H9 (cell line): Measurements from ENCODE around the gene DRD1. TPM values are rescaled to one million over a fixed set of nuclear protein-coding genes. Genes with fewer than 3 reads are reported as not detected.

Experiments used
- DNase-seq: peaks from one replicate; pipeline ENCODE4 v3.0.0-alpha.2; 2017
- H2AFZ ChIP-seq: one replicate; pipeline ENCODE4 v1.6.1; 2013; ENCODE audit warnings: mild to moderate bottlenecking, low read length, control low read depth, moderate library complexity
- H2AK5ac ChIP-seq: 2 replicates; pipeline ENCODE4 v1.6.1; 2013; ENCODE audit warnings: low read length, control low read depth, mixed read lengths; ENCODE audit not compliant: insufficient read length
- H2BK120ac ChIP-seq: one replicate; pipeline ENCODE4 v1.6.1; 2013; ENCODE audit warnings: low read depth, mild to moderate bottlenecking, low read length, control low read depth, inconsistent platforms; ENCODE audit not compliant: poor library complexity, severe bottlenecking
- H2BK12ac ChIP-seq: 2 replicates; pipeline ENCODE4 v1.6.1; 2013; ENCODE audit warnings: low read length, control low read depth, mixed read lengths, low read depth; ENCODE audit not compliant: insufficient read length
- H2BK15ac ChIP-seq: 2 replicates; pipeline ENCODE4 v1.6.1; 2013; ENCODE audit warnings: low read depth, low read length, control low read depth
- H2BK20ac ChIP-seq: one replicate; pipeline ENCODE4 v1.6.1; 2013; ENCODE audit warnings: low read depth, mild to moderate bottlenecking, low read length, control low read depth, inconsistent platforms; ENCODE audit not compliant: poor library complexity, severe bottlenecking
- H2BK5ac ChIP-seq: 2 replicates; pipeline ENCODE4 v1.6.1; 2013; ENCODE audit warnings: low read length, control low read depth, mixed read lengths; ENCODE audit not compliant: insufficient read length
- H3K14ac ChIP-seq: 2 replicates; pipeline ENCODE4 v1.6.1; 2013; ENCODE audit warnings: low read length, control low read depth; ENCODE audit not compliant: insufficient read depth
- H3K18ac ChIP-seq: 2 replicates; pipeline ENCODE4 v1.6.1; 2013; ENCODE audit warnings: low read depth, mild to moderate bottlenecking, mixed read lengths, low read length, control low read depth; ENCODE audit not compliant: insufficient read length
- H3K23ac ChIP-seq: 2 replicates; pipeline ENCODE4 v1.6.1; 2013; ENCODE audit warnings: low read length, control low read depth, mixed read lengths, low read depth; ENCODE audit not compliant: insufficient read length
- H3K23me2 ChIP-seq: 2 replicates; pipeline ENCODE4 v1.6.1; 2013; ENCODE audit warnings: low read depth, mild to moderate bottlenecking, mixed read lengths, low read length, control low read depth; ENCODE audit not compliant: insufficient read length, poor library complexity, severe bottlenecking
- H3K27ac ChIP-seq: 2 replicates; pipeline ENCODE4 v1.5.1; 2013; ENCODE audit warnings: low read length, control low read depth, mixed read lengths, low read depth; ENCODE audit not compliant: insufficient read length
- H3K27me3 ChIP-seq: 2 replicates; pipeline ENCODE4 v1.6.1; 2013; ENCODE audit warnings: low read length, control low read depth, inconsistent platforms; ENCODE audit not compliant: insufficient read depth
- H3K4ac ChIP-seq: 2 replicates; pipeline ENCODE4 v1.6.1; 2013; ENCODE audit warnings: low read depth, mild to moderate bottlenecking, control low read depth, inconsistent platforms, low read length, moderate library complexity
- H3K4me1 ChIP-seq: 2 replicates; pipeline ENCODE4 v1.6.1; 2013; ENCODE audit warnings: low read length, control low read depth, inconsistent platforms; ENCODE audit not compliant: insufficient read depth
- H3K4me2 ChIP-seq: 2 replicates; pipeline ENCODE4 v1.6.1; 2013; ENCODE audit warnings: low read length, control low read depth, mixed read lengths; ENCODE audit not compliant: insufficient read length, insufficient read depth
- H3K56ac ChIP-seq: 2 replicates; pipeline ENCODE4 v1.6.1; 2013; ENCODE audit warnings: low read depth, mild to moderate bottlenecking, mixed read lengths, low read length, control low read depth; ENCODE audit not compliant: insufficient read length
- H3K79me1 ChIP-seq: 2 replicates; pipeline ENCODE4 v1.6.1; 2013; ENCODE audit warnings: low read depth, mild to moderate bottlenecking, moderate library complexity, low read length, control low read depth, inconsistent platforms; ENCODE audit not compliant: insufficient read depth, poor library complexity, severe bottlenecking
- H3K79me2 ChIP-seq: 2 replicates; pipeline ENCODE4 v1.6.1; 2013; ENCODE audit warnings: low read length, control low read depth, inconsistent platforms; ENCODE audit not compliant: insufficient read depth
- H3K9ac ChIP-seq: 2 replicates; pipeline ENCODE4 v1.6.1; 2013; ENCODE audit warnings: low read length, control low read depth, mixed read lengths; ENCODE audit not compliant: insufficient read length; ENCODE audit errors: extremely low read depth
- H3K9me3 ChIP-seq: one replicate; pipeline ENCODE4 v1.6.1; 2013; ENCODE audit warnings: low read depth, low read length, inconsistent platforms; ENCODE audit not compliant: control insufficient read depth
- H3T11ph ChIP-seq: one replicate; pipeline ENCODE4 v1.6.1; 2013; ENCODE audit warnings: mild to moderate bottlenecking, low read length, control low read depth, inconsistent platforms
- H4K20me1 ChIP-seq: one replicate; pipeline ENCODE4 v1.6.1; 2013; ENCODE audit not compliant: control insufficient read depth, insufficient read length, insufficient read depth
- H4K5ac ChIP-seq: 2 replicates; pipeline ENCODE4 v1.6.1; 2013; ENCODE audit warnings: low read depth, mild to moderate bottlenecking, mixed read lengths, low read length, control low read depth; ENCODE audit not compliant: insufficient read length
- H4K8ac ChIP-seq: replicated peaks from 2 replicates; pipeline ENCODE4 v1.6.1; 2013; ENCODE audit warnings: low read length, control low read depth, mixed read lengths, low read depth; ENCODE audit not compliant: insufficient read length
- H4K91ac ChIP-seq: 2 replicates; pipeline ENCODE4 v1.6.1; 2013; ENCODE audit warnings: low read depth, mild to moderate bottlenecking, moderate library complexity, mixed read lengths, low read length, control low read depth; ENCODE audit not compliant: insufficient read length
- H3K27ac Mint-ChIP-seq, 3 experiments: 2 replicates in 2 of 3; 3 replicates in 1 of 3; pipeline ENCODE4 v1.8.0; 2020 to 2021; ENCODE audit warnings: mixed read lengths in 3 of 3, mild to moderate bottlenecking in 1 of 3, moderate library complexity in 1 of 3
- H3K27me3 Mint-ChIP-seq: 2 replicates; pipeline ENCODE4 v1.8.0; 2021; ENCODE audit warnings: low read depth, mild to moderate bottlenecking, moderate library complexity, mixed read lengths
- H3K36me3 Mint-ChIP-seq, 3 experiments: 2 replicates in 2 of 3; 3 replicates in 1 of 3; pipeline ENCODE4 v1.8.0; 2020 to 2021; ENCODE audit warnings: low read depth in 3 of 3, mixed read lengths in 3 of 3; ENCODE audit not compliant: insufficient read depth in 1 of 3
- H3K4me1 Mint-ChIP-seq, 2 experiments: 2 replicates each; pipeline ENCODE4 v1.8.0; 2020; ENCODE audit warnings: mixed read lengths in 2 of 2
- H3K4me3 Mint-ChIP-seq, 2 experiments: 2 replicates in 1 of 2; 3 replicates in 1 of 2; pipeline ENCODE4 v1.8.0; 2020 to 2021; ENCODE audit warnings: mild to moderate bottlenecking in 2 of 2, mixed read lengths in 2 of 2, moderate library complexity in 1 of 2
- H3K9me3 Mint-ChIP-seq, 2 experiments: 2 replicates in 1 of 2; 3 replicates in 1 of 2; pipeline ENCODE4 v1.8.0; 2020; ENCODE audit warnings: mild to moderate bottlenecking in 2 of 2, mixed read lengths in 2 of 2, moderate library complexity in 1 of 2
- CTCF ChIP-seq: fragments of 200-600 bp; sonication (generic); conservative IDR thresholded peaks from 3 replicates; pipeline ENCODE4 v1.8.0; 2021; ENCODE audit warnings: antibody characterized with exemption, mild to moderate bottlenecking
- WGBS: extraction: QIAGEN DNeasy Blood & Tissue Kit; methylation state at CpG from one replicate; pipeline ENCODE4 v1.1.7; 2013; ENCODE audit warnings: missing lambda C conversion rate, low lambda C conversion rate, mixed read lengths; ENCODE audit not compliant: insufficient read length; ENCODE audit errors: extremely low coverage; 5-methylcytosine and 5-hydroxymethylcytosine counted together
- total RNA-seq: library from RNA; stranded (reverse); gene quantifications from 2 replicates; pipeline ENCODE4 v1.2.1, GENCODE V29; 2021

The DRD1 gene
- total RNA-seq, 1 experiment from 2014 or later: not detected

DNA sequence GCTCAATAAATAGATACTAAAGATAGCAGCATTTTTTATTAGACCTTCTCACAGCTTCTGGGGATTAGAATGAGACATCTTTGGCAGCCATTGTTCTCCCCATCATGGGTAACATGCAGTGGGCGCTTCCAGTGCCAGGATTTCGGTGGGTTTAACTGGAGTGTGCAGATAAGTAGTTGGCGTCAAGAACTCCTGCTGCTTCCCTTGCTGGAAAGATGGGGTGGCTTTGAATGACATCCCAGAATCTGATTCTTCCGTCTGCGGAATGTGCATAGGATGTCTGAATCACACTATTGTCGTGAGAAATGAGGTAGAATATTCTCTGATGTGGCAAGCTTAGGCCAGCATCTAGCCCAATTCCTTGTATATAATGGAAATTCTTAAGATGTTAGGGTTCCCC lies 41.6 kb upstream of the DRD1 start:
- Histone ChIP-seq H4K20me1 (no peaks in the 10 kb centered on the region), H3K56ac (no peak overlapping the region), H3K79me1 (peaks cover 4% of the 10 kb centered on the region)

More for the DNA sequence above, 41.6 kb upstream of the DRD1 start:
- Histone ChIP-seq H2BK15ac (no peak overlapping the region), H3T11ph (no peak overlapping the region), H3K23me2 (no peaks in the 10 kb centered on the region), H2BK120ac (no peak overlapping the region), H3K9me3 (no peaks in the 10 kb centered on the region), H3K27me3 (no peaks in the 10 kb centered on the region), H4K5ac (no peak overlapping the region), H2AK5ac (no peak overlapping the region), H3K4me2 (no peak overlapping the region), H2BK20ac (no peak overlapping the region), H3K18ac (no peak overlapping the region), H3K79me2 (peaks cover 22% of the 10 kb centered on the region; the same call in 1 of the 2 replicates), H4K91ac (no peak overlapping the region), H2AFZ (no peak overlapping the region), H2BK12ac (no peak overlapping the region), H3K23ac (no peak overlapping the region), H2BK5ac (no peak overlapping the region), H3K14ac (no peak overlapping the region), H4K8ac (no peak overlapping the region), H3K27ac (no peak overlapping the region), H3K4ac (no peak overlapping the region), H3K4me1 (no peaks in the 10 kb centered on the region), H3K9ac (no peak overlapping the region)
- no peak overlapping the region for H3K4me3 Mint-ChIP-seq
- H3K27ac Mint-ChIP-seq: no peak overlapping the region
- no peaks in the 10 kb centered on the region for H3K27me3 Mint-ChIP-seq
- no CpG with 5 or more reads among the region's 6 CpGs for WGBS
- DNase-seq: no peak
- no peaks in the 10 kb centered on the region for H3K9me3 Mint-ChIP-seq
- no peak for TF ChIP-seq CTCF
- peaks cover 6 to 8% of the 10 kb centered on the region in 2 experiments for H3K4me1 Mint-ChIP-seq
- H3K36me3 Mint-ChIP-seq: peaks cover 50 to 66% (median 65%) of the 10 kb centered on the region in 3 experiments
